Testis (tissue), 3 donors: ENCODE results near the gene MGLL. TPM values are rescaled to one million over a fixed set of nuclear protein-coding genes. Genes with fewer than 3 reads are reported as not detected.

Experiments used
- DNase-seq: peaks from one replicate; pipeline ENCODE4 v3.0.0-alpha.2; 2019
- H3K27ac ChIP-seq, 2 donors: fragments of 200-600 bp; sonication (generic); one replicate each; pipeline ENCODE4 v1.5.1; 2019
- H3K27me3 ChIP-seq: fragments of 200-600 bp; sonication (generic); one replicate; pipeline ENCODE4 v1.5.1; 2019
- H3K36me3 ChIP-seq: fragments of 200-600 bp; sonication (generic); one replicate; pipeline ENCODE4 v1.5.1; 2017; ENCODE audit warnings: low read depth; ENCODE audit errors: missing control alignments
- H3K4me1 ChIP-seq: fragments of 200-600 bp; sonication (generic); one replicate; pipeline ENCODE4 v1.5.1; 2019
- H3K4me3 ChIP-seq, 2 donors: fragments of 200-600 bp; sonication (generic); one replicate each; pipeline ENCODE4 v1.5.1; 2017 to 2019
- H3K9me3 ChIP-seq: fragments of 200-600 bp; sonication (generic); one replicate; pipeline ENCODE4 v1.5.1; 2017
- POLR2A ChIP-seq: fragments of 450-650 bp; IDR thresholded peaks from one replicate; pipeline ENCODE4 v1.6.1; 2017; ENCODE audit warnings: antibody characterized with exemption, mild to moderate bottlenecking, moderate library complexity
- WGBS, 2 donors: methylation state at CpG; one replicate each; pipeline ENCODE4 v1.1.5; 2018; 5-methylcytosine and 5-hydroxymethylcytosine counted together
- intact Hi-C: fragments of 100-400 bp; cut with DNase I; formaldehyde crosslinking; loops from one replicate; pipeline ENCODE4 v1.15.1; 2023; ENCODE audit warnings: low total_unique reads
- polyA plus RNA-seq: library from polyadenylated mRNA; stranded (reverse); fragments of 350-450 nt; fragmentation: Illumina TruSeq; extraction: RNeasy Lipid Tissue Mini Kit (QIAGEN cat#74804); gene quantifications from one replicate; pipeline ENCODE4 v1.2.3, GENCODE V29; 2014; ENCODE audit warnings: low read depth, low replicate concordance; ENCODE audit not compliant: insufficient read depth
- total RNA-seq, 2 donors: library from RNA; depleted of rRNA; stranded (reverse); fragments of >200 nt; gene quantifications; one replicate each; pipeline ENCODE4 v1.2.3, GENCODE V29; 2016
- TF ChIP-seq, protein P1 (sequence below), 3 experiments: fragments of 450-650 bp in 2 of 3; fragments of 200-600 bp in 1 of 3; sonication (generic) in 1 of 3; IDR thresholded peaks; one replicate each; pipeline ENCODE4 v1.5.1; 2016 to 2019; ENCODE audit warnings: antibody characterized with exemption in 3 of 3, mild to moderate bottlenecking in 2 of 3, moderate library complexity in 1 of 3

The MGLL gene
- total and polyA plus RNA-seq, 3 donors from 2014 or later, result 18.3 to 26.0 (median 19.2) TPM

DNA sequence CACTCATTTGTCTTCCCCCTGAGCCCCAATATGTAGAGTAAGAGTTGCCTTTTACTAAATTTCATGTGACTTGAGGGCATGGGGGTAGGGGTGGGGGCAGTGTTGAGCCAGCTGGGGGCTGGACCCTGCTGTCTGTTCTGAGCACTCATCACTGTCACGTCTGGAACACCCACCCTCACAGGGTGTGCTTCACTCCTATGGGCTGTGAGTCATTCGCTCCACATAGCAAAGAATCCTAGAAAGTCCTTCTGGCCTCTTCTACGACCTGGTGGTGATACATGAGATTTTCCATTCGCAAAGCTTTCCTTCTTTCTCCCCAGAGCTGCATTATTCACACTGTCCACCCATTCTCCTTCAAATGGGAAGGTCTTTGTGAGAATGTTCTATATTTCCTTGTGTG lies 43.6 kb upstream of the MGLL start:
- no peak for DNase-seq
- WGBS, 2 donors, result 88 to 91% methylated on average over 4 of the region's 4 CpGs
- Histone ChIP-seq H3K36me3 (no peaks in the 10 kb centered on the region), H3K4me3 (no peak overlapping the region), H3K9me3 (no peaks in the 10 kb centered on the region), H3K27ac (no peak overlapping the region), H3K27me3 (no peaks in the 10 kb centered on the region), H3K4me1 (no peaks in the 10 kb centered on the region)
- intact Hi-C loops, result no loop called here
- TF ChIP-seq, protein P1, sequence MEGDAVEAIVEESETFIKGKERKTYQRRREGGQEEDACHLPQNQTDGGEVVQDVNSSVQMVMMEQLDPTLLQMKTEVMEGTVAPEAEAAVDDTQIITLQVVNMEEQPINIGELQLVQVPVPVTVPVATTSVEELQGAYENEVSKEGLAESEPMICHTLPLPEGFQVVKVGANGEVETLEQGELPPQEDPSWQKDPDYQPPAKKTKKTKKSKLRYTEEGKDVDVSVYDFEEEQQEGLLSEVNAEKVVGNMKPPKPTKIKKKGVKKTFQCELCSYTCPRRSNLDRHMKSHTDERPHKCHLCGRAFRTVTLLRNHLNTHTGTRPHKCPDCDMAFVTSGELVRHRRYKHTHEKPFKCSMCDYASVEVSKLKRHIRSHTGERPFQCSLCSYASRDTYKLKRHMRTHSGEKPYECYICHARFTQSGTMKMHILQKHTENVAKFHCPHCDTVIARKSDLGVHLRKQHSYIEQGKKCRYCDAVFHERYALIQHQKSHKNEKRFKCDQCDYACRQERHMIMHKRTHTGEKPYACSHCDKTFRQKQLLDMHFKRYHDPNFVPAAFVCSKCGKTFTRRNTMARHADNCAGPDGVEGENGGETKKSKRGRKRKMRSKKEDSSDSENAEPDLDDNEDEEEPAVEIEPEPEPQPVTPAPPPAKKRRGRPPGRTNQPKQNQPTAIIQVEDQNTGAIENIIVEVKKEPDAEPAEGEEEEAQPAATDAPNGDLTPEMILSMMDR (IDR thresholded peaks at IDR 0.05), result no peak
- TF ChIP-seq POLR2A, result no peak

DNA sequence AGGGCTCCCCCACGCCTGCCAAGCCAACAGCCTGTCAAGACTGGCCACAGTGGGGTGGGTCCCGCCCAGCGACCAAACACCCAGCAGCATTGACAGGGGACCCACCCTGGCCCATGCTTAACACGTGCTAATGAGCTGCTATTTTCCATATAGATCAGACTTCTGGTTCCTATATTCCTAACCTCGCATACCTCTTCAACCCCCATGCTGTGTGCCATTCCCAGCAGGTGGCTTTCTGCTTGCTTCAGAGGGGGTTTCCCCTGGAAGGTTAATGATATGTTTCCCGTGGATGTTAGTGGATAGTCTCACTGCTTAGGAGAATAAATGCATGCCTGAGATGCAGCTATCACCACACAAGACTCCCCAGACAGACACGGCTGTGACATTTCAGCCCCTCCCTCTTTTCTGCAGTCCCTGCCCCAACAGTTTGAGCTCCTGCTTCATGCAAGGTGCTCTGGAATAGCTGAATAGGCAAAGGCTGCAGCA lies 37.9 kb upstream of the MGLL start:
- no peaks in the 10 kb centered on the region for H3K9me3 ChIP-seq
- 67 to 70% methylated on average over 6 to 7 of the region's 7 CpGs for WGBS, 2 donors
- intact Hi-C loops, result no loop called here
- H3K27ac ChIP-seq, result no peak overlapping the region
- H3K4me1 ChIP-seq, result no peaks in the 10 kb centered on the region
- no peak overlapping the region for H3K4me3 ChIP-seq
- no peak for DNase-seq
- TF ChIP-seq, protein P1 (IDR thresholded peaks at IDR 0.05), result no peak
- no peak for TF ChIP-seq POLR2A
- no peaks in the 10 kb centered on the region for H3K27me3 ChIP-seq
- H3K36me3 ChIP-seq, result no peaks in the 10 kb centered on the region

DNA sequence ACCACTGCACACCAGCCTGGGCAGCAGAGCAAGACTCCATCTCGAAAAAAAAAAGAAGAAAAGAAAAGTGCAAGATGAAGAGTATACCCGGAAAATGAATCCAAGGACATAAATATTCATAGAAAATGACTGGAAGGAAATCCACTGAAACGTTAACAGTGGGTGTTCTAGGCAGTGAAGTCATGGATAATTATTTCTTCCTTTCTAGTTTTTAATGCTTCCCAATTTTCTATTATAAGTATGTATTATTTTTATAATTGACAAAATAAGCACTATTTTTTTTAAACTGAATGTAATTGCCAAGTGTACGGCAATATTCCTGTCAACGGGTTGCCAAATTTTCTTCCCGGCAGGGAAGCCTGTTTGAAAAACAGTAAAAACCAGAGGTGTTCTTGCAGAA lies 37.4 kb upstream of the MGLL start:
- no peaks in the 10 kb centered on the region for H3K4me1 ChIP-seq
- DNase-seq, result no peak
- no peaks in the 10 kb centered on the region for H3K36me3 ChIP-seq
- WGBS, 2 donors, result 74 to 88% methylated on average over 6 of the region's 6 CpGs
- no peaks in the 10 kb centered on the region for H3K27me3 ChIP-seq
- H3K27ac ChIP-seq, result no peak overlapping the region
- TF ChIP-seq, protein P1 (IDR thresholded peaks at IDR 0.05), result no peak
- TF ChIP-seq POLR2A, result no peak
- intact Hi-C loops, result no loop called here
- no peaks in the 10 kb centered on the region for H3K9me3 ChIP-seq
- no peak overlapping the region for H3K4me3 ChIP-seq

DNA sequence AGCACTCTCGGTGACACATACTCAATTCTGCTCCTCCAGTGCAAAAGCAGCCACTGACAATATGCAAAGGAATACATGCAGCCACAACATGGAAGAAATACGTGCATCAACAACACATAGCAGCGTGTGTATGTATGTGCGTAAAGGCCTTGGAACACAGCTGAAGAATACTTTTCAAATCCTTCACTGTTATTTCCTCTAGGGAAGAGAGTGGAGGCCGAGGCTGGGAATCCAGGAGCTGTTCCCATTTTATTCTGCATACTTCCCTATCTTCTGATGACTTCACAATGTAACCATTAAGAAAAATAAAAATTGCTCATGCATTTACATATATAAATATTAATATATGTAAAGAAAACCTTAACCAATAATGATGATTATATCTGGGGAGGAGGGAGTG lies 36.6 kb upstream of the MGLL start:
- intact Hi-C loops, result no loop called here
- no peaks in the 10 kb centered on the region for H3K9me3 ChIP-seq
- no peak overlapping the region for H3K4me3 ChIP-seq
- DNase-seq, result no peak
- TF ChIP-seq, protein P1 (IDR thresholded peaks at IDR 0.05), result no peak
- no peak for TF ChIP-seq POLR2A
- WGBS, 2 donors, result 85 to 93% methylated on average over 5 of the region's 5 CpGs
- no peaks in the 10 kb centered on the region for H3K4me1 ChIP-seq
- no peaks in the 10 kb centered on the region for H3K27me3 ChIP-seq
- H3K27ac ChIP-seq, result no peak overlapping the region
- H3K36me3 ChIP-seq, result no peaks in the 10 kb centered on the region

DNA sequence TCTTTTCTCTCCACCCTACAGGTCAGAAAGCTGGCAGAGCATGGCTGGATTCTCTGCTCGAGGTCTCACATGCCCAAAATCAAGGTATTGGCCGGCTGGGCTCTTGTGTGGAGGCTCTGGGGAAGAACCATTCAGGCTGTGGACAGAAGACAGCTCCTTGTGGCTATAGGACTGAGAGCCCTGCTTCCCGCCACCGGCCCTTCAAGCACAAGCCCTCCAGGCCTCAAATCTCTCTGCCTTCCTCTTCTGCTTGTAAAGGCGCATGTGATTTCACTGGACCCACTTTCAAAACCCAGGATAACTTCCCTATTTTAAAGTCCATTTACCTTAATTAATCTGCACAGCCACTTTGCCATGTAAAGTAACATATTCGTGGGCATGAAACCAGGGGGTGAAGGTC lies 36.2 kb upstream of the MGLL start:
- Histone ChIP-seq H3K36me3 (no peaks in the 10 kb centered on the region), H3K27ac (no peak overlapping the region), H3K27me3 (no peaks in the 10 kb centered on the region), H3K4me3 (no peak overlapping the region), H3K9me3 (no peaks in the 10 kb centered on the region), H3K4me1 (no peaks in the 10 kb centered on the region)
- WGBS, 2 donors, result 84 to 91% methylated on average over 6 of the region's 6 CpGs
- TF ChIP-seq, protein P1 (IDR thresholded peaks at IDR 0.05), result no peak
- no peak for TF ChIP-seq POLR2A
- intact Hi-C loops, result no loop called here
- DNase-seq, result no peak
